GM12878 (cell line): ENCODE measurements around the gene AOPEP.

Experiments used
- BRCA1 ChIP-seq: IDR thresholded peaks from 2 replicates; pipeline ENCODE4 v1.6.1; 2011; ENCODE audit warnings: low read depth, low read length, improper control_type of control experiment
- CBFB ChIP-seq: IDR thresholded peaks from 2 replicates; pipeline ENCODE4 v1.6.1; 2016; ENCODE audit warnings: antibody characterized with exemption, low read depth
- CEBPB ChIP-seq, 2 experiments: fragments of 150-350 bp in 1 of 2; IDR thresholded peaks; 2 replicates each; pipeline ENCODE4 v1.6.1; 2012 to 2014; ENCODE audit warnings: low read depth in 2 of 2, low read length in 2 of 2, borderline replicate concordance in 1 of 2, inconsistent platforms in 1 of 2
- DPF2 ChIP-seq: fragments of 450-650 bp; IDR thresholded peaks from 2 replicates; pipeline ENCODE4 v1.6.1; 2017; ENCODE audit warnings: mild to moderate bottlenecking
- MTA2 ChIP-seq: fragments of 450-650 bp; IDR thresholded peaks from 2 replicates; pipeline ENCODE4 v1.6.1; 2016; ENCODE audit warnings: low read depth, mild to moderate bottlenecking, moderate library complexity
- MXI1 ChIP-seq: fragments of 150-350 bp; IDR thresholded peaks from 2 replicates; pipeline ENCODE4 v1.6.1; 2011; ENCODE audit warnings: low read depth, mild to moderate bottlenecking, inconsistent platforms, low read length, improper control_type of control experiment
- TF ChIP-seq, protein P1 (sequence below), 3 experiments: IDR thresholded peaks in 2 of 3; conservative IDR thresholded peaks in 1 of 3; 2 replicates each; pipeline ENCODE4 v1.5.1; 2011; ENCODE audit warnings: low read depth in 3 of 3, low read length in 3 of 3, mild to moderate bottlenecking in 3 of 3, control low read depth in 2 of 3, moderate library complexity in 2 of 3, inconsistent platforms in 1 of 3, mixed read lengths in 1 of 3; ENCODE audit not compliant: control insufficient read depth in 2 of 3, insufficient read depth in 1 of 3; ENCODE audit errors: extremely low read depth in 1 of 3
- TF ChIP-seq, protein P2 (sequence below): fragments of 450-650 bp; IDR thresholded peaks from 2 replicates; pipeline ENCODE4 v1.6.1; 2018; ENCODE audit warnings: borderline replicate concordance, mild to moderate bottlenecking; ENCODE audit not compliant: partially characterized antibody
- TF ChIP-seq, protein P3 (sequence below): IDR thresholded peaks from 2 replicates; pipeline ENCODE4 v1.6.1; 2012; ENCODE audit warnings: low read depth, low read length, improper control_type of control experiment

DNA sequence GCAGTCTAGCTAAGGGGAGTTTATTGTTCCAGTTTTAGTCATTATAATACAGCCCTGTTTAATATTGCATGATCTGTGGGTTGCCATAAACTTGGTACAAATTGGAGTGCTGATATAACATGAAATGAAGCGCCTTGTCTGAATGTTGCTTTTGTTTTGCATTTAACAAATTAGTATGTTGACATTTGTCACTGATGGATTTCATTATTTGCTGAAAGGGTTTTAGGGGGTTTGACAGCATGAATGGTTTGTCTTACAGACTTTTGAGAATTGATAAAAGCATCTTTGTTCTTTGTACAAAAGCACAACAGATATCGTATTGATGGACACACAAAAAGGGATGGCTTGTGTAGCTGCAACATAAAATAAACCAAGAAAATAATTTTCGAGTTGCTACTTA lies 178.3 kb downstream of the AOPEP start:
- TF ChIP-seq, protein P1, sequence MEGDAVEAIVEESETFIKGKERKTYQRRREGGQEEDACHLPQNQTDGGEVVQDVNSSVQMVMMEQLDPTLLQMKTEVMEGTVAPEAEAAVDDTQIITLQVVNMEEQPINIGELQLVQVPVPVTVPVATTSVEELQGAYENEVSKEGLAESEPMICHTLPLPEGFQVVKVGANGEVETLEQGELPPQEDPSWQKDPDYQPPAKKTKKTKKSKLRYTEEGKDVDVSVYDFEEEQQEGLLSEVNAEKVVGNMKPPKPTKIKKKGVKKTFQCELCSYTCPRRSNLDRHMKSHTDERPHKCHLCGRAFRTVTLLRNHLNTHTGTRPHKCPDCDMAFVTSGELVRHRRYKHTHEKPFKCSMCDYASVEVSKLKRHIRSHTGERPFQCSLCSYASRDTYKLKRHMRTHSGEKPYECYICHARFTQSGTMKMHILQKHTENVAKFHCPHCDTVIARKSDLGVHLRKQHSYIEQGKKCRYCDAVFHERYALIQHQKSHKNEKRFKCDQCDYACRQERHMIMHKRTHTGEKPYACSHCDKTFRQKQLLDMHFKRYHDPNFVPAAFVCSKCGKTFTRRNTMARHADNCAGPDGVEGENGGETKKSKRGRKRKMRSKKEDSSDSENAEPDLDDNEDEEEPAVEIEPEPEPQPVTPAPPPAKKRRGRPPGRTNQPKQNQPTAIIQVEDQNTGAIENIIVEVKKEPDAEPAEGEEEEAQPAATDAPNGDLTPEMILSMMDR (IDR thresholded peaks at IDR 0.05 in 2 of 3, conservative IDR thresholded peaks at IDR 0.05 in 1 of 3; ENCODE audit: control insufficient read depth in 2 of 3, extremely low read depth in 1 of 3, insufficient read depth in 1 of 3, low read depth in 3 of 3, low read length in 3 of 3): no peak
- TF ChIP-seq CBFB (no peak), DPF2 (no peak), BRCA1 (no peak), CEBPB (IDR thresholded peaks at IDR 0.05; ENCODE audit: borderline replicate concordance in 1 of 2, low read depth in 2 of 2, low read length in 2 of 2) (no peak), MXI1 (no peak), MTA2 (no peak)
- TF ChIP-seq, protein P2, sequence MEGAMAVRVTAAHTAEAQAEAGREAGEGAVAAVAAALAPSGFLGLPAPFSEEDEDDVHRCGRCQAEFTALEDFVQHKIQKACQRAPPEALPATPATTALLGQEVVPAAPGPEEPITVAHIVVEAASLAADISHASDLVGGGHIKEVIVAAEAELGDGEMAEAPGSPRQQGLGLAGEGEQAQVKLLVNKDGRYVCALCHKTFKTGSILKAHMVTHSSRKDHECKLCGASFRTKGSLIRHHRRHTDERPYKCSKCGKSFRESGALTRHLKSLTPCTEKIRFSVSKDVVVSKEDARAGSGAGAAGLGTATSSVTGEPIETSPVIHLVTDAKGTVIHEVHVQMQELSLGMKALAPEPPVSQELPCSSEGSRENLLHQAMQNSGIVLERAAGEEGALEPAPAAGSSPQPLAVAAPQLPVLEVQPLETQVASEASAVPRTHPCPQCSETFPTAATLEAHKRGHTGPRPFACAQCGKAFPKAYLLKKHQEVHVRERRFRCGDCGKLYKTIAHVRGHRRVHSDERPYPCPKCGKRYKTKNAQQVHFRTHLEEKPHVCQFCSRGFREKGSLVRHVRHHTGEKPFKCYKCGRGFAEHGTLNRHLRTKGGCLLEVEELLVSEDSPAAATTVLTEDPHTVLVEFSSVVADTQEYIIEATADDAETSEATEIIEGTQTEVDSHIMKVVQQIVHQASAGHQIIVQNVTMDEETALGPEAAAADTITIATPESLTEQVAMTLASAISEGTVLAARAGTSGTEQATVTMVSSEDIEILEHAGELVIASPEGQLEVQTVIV: no peak
- TF ChIP-seq, protein P3, sequence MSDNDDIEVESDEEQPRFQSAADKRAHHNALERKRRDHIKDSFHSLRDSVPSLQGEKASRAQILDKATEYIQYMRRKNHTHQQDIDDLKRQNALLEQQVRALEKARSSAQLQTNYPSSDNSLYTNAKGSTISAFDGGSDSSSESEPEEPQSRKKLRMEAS: no peak
